DMS79 treated with DMSO at 0.1 percent for 48 hours (cell line): ENCODE results near the gene STIM1.
A peak's percentile ranks its signal among the peaks of the same experiment; 100 is the strongest.
"Not testable (repeated sequence)": the region's sequence is repeated elsewhere in the genome, so short reads cannot be mapped to it uniquely, and the experiment has no call there.

Experiments
- DNase-seq: peaks from one replicate; lab custom pipeline; 2025; lab: John Stamatoyannopoulos, UW

STIM1 gene

GRCh38 chr11:4027746-4028145 is 172.3 kb downstream of the STIM1 start:
- no peak for DNase-seq

- DNase-seq = no peak
Measured at GRCh38 chr11:4030197-4030596, 174.7 kb downstream of the STIM1 start.

- no peak for DNase-seq
Measured at GRCh38 chr11:4032097-4032496, 176.6 kb downstream of the STIM1 start.

- DNase-seq = no peak
Measured at GRCh38 chr11:4035985-4036384, 180.5 kb downstream of the STIM1 start.

GRCh38 chr11:4039011-4039410 is 183.5 kb downstream of the STIM1 start:
- DNase-seq = no peak

GRCh38 chr11:4040461-4040860 is 185.0 kb downstream of the STIM1 start:
- DNase-seq = no peak

GRCh38 chr11:4041731-4042391 is 186.4 kb downstream of the STIM1 start:
- no peak for DNase-seq

- DNase-seq = peak; percentile 63
Measured at GRCh38 chr11:4044976-4045646, 189.6 kb downstream of the STIM1 start.

- DNase-seq = no peak
Measured at GRCh38 chr11:4048340-4048739, 192.9 kb downstream of the STIM1 start.

GRCh38 chr11:4049006-4049405 is 193.5 kb downstream of the STIM1 start:
- DNase-seq = no peak

GRCh38 chr11:4050138-4050537 is 194.7 kb downstream of the STIM1 start:
- no peak for DNase-seq

GRCh38 chr11:4053200-4053599 is 197.7 kb downstream of the STIM1 start:
- DNase-seq = not testable (repeated sequence)

GRCh38 chr11:4054643-4055042 is 199.2 kb downstream of the STIM1 start:
- no peak for DNase-seq

GRCh38 chr11:4059424-4059823 is 204.0 kb downstream of the STIM1 start:
- DNase-seq = no peak

GRCh38 chr11:4060182-4060923 is 204.9 kb downstream of the STIM1 start:
- no peak for DNase-seq

- no peak for DNase-seq
Measured at GRCh38 chr11:4061700-4062099, 206.2 kb downstream of the STIM1 start.

GRCh38 chr11:4063348-4063747 is 207.9 kb downstream of the STIM1 start:
- DNase-seq = no peak

GRCh38 chr11:4064278-4064955 is 209.0 kb downstream of the STIM1 start:
- DNase-seq = no peak

GRCh38 chr11:4065086-4065485 is 209.6 kb downstream of the STIM1 start:
- DNase-seq = no peak

- no peak for DNase-seq
Measured at GRCh38 chr11:4065601-4066377, 210.3 kb downstream of the STIM1 start.

- DNase-seq = no peak
Measured at GRCh38 chr11:4066910-4067309, 211.4 kb downstream of the STIM1 start.

- DNase-seq = no peak
Measured at GRCh38 chr11:4068962-4069361, 213.5 kb downstream of the STIM1 start.
